Raji (cell line): ENCODE measurements around the gene CSF1.

Experiments
- POLR2A ChIP-seq: IDR thresholded peaks from 2 replicates; pipeline ENCODE4 v1.6.1; 2011; ENCODE audit warnings: low read depth, low read length, control low read depth; ENCODE audit not compliant: insufficient read depth

Gene CSF1

DNA sequence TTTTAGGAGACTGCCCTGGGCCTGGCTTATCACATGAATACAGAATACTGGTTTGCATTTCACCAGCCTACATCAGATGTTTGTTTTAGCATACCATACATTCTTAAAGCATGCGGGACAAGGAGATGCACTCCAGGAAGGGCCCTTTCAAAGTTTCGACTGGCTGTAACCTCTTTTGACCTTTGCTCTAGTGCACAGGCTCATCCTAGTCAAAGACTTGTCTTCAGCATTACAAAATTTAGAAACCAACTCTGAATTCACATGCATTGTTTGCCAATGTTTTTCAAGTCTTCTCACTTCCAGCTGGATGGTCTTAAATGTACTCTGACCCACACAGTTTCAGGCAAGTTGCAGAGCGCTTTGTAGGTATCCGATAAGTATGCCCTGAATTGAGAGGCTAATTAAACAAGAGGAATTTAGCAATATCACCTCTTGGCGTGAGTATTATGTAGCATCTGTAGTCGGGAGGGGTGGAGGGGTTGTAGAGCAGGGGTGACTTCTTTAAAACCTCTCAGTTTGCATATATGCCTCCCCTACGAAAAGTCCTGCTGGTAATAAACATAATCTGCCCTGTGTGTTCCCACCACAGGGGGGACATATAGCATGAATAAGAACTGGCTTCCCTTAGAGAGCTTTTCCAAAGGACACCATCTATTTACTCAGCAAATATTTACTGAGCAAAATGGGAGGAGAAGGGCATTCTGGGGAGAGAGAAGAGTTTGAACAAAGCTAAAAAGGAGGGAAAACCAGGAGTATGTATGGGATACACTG, 49.5 kb downstream of the CSF1 start:
- no peak for TF ChIP-seq POLR2A

DNA sequence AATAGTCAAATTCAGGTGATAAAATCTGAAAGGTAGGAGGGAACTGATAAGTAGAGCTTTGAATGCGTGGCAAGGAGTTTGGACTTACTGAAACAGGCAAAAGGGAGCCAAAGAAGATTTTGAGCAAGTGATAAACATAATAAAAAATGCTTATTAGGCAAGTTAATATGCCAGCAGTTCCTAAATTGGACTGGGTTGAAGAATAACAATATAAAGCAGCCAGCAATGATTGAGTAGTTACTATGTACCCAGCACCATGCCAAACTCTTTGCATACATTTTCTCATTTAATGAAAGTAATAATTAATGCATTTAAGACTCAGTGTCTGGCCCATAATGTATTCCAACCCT, 50.1 kb downstream of the CSF1 start:
- no peak for TF ChIP-seq POLR2A

DNA sequence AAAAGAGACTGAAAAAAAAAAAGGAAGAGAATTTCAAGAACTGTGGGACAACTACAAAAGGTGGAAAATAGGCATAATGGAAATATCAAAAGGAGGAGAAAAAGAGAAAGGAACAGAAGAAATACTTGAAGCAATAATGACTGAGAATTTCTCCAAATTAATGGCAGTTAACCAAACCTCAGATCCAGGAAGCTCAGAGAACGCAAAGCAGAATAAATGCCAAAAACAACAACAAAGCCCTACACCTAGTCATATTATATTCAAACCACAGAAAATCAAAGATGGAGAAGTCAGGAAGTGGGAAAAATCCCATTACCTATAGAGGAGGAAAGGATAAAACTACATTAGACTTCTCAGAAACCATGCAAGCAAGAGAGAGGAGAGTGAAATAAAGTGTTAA, 53.2 kb downstream of the CSF1 start:
- no peak for TF ChIP-seq POLR2A

DNA sequence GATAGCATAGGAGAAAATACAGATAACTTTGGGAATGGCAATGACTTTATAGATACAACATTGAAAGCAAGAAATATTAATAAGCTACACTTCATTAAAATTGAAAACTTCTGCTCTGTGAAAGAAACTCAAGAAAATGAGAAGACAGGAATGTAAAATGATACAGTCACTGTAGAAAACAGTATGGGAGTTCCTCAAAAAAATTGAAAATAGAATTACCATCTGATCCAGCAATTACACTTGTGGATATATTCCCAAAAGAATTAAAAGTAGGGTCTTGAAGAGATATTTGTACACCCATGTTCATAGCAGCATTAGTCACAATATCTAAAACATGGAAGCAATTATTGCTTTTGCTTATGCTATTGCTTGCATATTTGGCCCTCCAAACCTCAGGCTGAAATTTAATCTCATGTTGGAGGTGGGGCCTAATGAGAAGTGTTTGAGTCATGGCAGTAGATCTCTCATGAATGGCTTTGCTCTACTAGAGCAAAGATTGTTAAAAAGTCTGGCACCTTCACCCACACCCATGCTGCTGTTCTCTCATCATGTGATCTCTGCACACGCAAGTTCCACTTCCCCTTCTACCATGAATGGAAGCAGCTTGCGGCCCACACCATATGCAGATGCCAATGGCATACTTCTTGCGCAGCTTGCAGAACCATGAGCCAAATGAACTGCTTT, 58.6 kb downstream of the CSF1 start:
- no peak for TF ChIP-seq POLR2A

DNA sequence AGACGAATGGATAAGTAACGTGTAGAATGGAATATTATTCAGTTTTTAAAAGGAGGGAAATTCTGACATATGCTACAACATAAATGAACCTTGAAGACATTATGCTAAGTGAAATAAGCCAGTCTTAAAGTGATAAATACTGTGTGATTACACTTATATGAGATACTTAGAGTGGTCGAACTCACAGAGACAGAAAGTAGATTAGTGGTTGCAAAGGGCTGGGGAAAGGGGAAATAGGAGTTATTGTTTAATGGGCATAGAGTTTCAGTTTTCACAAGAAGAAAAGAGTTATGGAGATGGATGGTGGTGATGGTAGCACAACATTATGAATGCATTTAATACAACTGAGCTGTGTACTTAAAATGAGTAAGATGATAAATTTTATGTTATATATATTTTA, 59.3 kb downstream of the CSF1 start:
- no peak for TF ChIP-seq POLR2A

DNA sequence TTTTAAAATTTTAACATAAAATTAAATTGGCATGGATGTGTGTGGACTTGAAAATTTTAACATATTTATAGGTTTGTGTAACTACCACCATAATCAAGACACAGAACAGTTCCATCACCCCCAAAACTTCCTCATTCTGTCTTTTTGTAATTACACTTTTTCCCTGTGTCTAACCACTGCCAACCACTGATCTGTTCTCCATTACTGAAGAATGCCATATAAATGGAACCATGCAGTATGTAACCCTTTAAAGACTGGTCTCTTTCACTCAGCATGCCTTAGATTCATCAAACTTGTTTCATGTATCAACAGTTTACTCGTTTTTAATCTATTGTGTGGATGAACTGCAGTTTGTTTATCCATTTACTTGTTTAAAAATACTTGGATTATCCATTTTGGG, 60.9 kb downstream of the CSF1 start:
- TF ChIP-seq POLR2A, result no peak

DNA sequence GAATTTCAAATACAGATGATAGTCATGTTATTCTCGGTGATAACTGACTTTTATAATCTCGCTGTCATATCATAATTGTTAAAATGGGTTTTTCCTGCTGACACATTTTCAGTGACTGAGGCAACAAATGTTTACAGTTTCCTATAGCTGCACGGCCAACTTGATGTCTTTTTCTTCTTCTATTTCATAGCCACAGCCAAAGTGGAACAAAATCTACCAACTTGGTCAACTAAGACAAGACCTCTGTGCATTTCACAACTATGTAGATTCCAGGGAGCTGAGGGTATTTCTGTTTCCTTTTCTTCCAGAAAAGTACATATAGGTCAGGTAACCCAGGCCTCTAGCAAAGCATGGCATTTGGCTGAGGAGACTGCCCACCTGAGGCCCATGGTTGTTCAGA, 63.5 kb downstream of the CSF1 start:
- TF ChIP-seq POLR2A, result no peak

DNA sequence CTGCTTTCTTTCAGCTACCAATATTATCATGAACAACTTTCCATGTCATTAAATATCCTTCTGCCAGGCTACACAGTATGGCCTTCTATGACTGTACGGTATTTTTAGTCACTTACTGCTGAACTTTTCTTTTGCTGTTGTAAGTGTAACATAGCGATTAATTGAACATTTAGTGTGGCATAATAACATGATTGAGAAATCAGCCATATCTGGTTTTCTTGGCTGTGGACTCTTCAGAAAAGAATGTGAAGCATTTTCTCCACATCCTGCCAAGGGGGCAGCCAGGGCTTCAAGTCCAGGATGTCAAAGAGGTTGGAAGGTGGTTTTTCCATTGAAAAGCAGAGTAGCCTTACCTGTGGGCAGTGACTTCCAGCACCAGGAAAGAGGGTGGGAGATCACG, 65.1 kb downstream of the CSF1 start:
- TF ChIP-seq POLR2A, result no peak

DNA sequence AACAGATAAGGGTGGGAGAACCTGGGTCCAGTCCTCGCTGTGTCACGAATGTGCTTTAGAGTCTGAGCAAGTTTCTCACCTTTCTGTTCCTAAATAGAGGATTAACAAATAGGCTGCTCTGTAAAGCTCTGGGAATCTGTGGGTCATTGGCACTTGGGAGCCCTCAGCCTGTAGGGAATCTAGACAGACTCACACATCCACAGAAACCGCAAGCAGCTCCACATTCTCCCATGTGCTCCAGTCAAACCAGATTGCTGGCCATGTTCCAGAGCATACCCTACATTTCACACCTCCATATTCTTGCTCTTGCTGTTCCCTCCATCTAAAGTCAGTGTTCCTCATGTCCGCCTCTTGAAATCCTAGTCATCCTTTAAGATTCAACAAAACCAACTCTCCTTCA, 66.1 kb downstream of the CSF1 start:
- no peak for TF ChIP-seq POLR2A

DNA sequence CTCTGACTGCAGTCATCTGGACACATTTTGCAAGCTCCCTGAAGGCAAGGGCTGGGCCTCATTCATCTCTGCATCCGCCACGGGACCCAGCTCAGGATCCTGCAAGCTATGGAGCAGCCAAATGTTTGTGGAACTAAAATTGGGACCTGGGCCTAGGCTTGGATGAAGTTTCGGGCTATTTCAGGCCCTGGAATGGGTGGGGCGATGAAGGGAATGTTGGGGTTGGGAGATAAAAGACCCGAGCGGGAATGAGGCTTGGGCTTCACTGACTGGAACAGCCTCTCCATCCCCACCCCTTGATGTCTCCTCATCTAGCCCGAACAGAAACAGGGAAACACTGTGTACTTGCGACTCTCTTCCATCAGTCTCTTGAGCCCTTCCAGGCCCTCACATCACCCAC, 66.6 kb downstream of the CSF1 start:
- no peak for TF ChIP-seq POLR2A

DNA sequence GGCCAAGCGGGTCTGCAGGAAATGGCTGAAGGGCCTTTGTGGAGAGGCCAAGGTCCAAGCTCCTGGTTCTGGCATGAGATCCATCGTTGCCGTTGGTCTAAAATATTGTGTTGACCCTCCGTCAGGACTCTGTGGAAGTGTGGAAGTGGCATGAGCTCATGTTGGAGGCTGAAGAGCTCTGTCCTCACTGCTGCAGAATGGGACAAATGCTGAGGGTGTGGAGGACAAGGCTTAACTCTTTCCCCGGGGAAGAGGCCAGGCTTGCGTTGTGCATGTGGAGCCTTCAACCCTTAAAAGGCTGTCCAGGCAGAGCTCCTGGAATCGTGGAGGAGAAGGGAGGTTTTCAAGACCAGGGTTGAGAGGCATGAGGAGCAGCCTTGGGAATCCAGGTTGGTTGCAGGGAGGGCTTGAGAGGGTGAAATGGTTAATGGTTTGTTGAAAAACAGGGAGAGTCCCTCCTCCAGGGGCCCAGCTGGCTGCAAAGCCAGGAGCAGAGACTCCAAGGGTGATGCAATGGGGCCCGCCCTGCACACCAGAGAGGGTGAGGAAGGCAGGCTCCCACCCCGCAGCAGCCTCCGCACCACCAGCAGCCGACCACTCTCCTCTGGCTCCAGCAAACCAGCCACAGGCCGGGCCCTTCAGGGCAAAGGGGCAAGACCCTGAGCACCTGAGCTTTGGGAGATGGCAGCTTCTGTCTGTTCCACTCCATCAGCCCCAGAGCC, 67.2 kb downstream of the CSF1 start:
- no peak for TF ChIP-seq POLR2A

DNA sequence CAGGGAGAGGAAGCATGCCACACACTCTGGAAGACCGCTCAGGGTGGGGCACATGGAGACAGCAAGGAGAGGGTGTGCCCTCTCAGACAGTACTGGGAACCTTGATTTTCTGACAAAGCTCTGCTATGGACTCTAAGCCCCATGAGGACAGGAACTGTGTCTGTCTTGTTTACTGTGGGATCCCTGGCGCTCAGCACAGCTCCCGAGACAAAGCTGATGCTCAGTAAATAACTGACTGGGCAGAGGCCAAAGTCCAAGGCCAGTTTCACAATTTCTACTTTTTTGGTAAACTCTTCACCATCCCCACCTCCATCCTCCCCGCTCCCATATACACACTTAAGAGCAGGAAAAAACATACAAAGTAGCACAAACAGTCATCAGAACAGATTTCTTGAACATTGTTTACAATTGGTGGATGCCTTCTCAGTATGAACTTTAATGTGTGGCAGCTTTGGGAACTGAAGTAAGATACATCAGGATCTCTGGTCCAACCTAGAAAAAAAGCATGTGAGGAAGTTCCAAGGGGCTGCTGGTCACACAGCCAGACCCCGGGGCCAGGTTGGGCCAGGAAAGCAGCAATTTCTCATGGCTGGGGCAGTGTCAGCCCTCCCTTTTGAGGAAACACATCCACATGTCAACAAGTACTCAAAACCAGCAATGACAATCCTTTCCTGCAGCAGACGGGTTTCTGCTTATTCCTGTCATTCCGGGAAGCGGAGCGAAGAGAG, 68.3 kb downstream of the CSF1 start:
- TF ChIP-seq POLR2A, result no peak

DNA sequence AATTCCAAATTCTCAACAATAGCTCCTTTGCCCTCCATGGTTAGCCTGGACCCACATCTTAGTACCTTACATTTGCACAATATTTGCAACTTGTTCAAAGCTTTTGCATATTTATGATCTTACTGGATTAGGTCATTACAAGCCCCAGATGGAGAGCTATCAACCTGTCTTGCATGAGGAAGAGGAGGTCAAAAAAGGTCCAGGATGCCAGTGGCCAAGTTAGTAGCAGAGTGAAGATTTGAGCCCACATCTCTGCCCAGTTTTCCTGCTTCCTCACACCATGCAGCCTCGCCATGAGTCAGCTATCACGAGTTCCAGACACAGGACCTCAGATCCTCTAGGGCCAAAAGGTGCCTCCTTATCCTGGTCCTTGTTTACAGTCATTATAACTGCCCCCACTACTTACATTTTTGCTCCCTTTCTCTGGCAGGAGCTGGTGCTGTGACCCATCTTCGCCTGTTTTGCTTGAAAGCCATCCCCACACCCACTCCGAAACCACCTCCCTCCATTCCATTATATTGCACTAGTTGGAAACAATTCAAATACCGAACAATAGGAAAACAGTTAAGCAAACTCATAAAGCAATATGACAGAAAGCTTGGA, 68.9 kb downstream of the CSF1 start:
- TF ChIP-seq POLR2A, result no peak
